Astrocyte of the spinal cord (primary cell): ENCODE data around the gene ALOX12.
"Not testable (repeated sequence)": the region's sequence is repeated elsewhere in the genome, so short reads cannot be mapped to it uniquely, and the experiment has no call there.

Source experiments
- DNase-seq: peaks from one replicate; pipeline ENCODE4 v3.0.0; 2011; ENCODE audit warnings: low read depth, low spot score
- H3K4me3 ChIP-seq: 2 replicates; pipeline ENCODE4 v1.5.1; 2011; ENCODE audit warnings: low read depth, mild to moderate bottlenecking, low read length, moderate library complexity
- CTCF ChIP-seq: IDR thresholded peaks from 2 replicates; pipeline ENCODE4 v1.5.1; 2012; ENCODE audit warnings: low read depth, mild to moderate bottlenecking, low read length, inconsistent platforms
- in situ Hi-C: cut with HindIII; loops from 2 replicates; pipeline ENCODE4 v1.10.0; 2017; ENCODE audit warnings: low sequenced_read_pairs

Gene ALOX12

GRCh38 chr17:7041607-7042500, 46.0 kb downstream of the ALOX12 start:
- no peak overlapping the region for H3K4me3 ChIP-seq
- DNase-seq: no peak

GRCh38 chr17:7042501-7043181, 46.8 kb downstream of the ALOX12 start:
- no peak overlapping the region for H3K4me3 ChIP-seq
- no peak for TF ChIP-seq CTCF
- no peak for DNase-seq
- in situ Hi-C loops: no loop called here

More at GRCh38 chr17:7041607-7042500, 46.0 kb downstream of the ALOX12 start:
- in situ Hi-C loops: no loop called here
- TF ChIP-seq CTCF: no peak

GRCh38 chr17:7043182-7043496, 47.3 kb downstream of the ALOX12 start:
- DNase-seq: no peak
- in situ Hi-C loops: no loop called here
- peak overlapping the region; percentile 23 for H3K4me3 ChIP-seq
- no peak for TF ChIP-seq CTCF

- no peak for TF ChIP-seq CTCF
- DNase-seq: peak; percentile 17
- H3K4me3 ChIP-seq: peak within 1 kb of the TSS; percentile 23
- in situ Hi-C loops: no loop called here
These were observed 47.8 kb downstream of the ALOX12 start, which contains the start of gene SLC16A11 for GRCh38 chr17:7043497-7044198. Gene SLC16A11, minus strand, starts transcription at chr17:7044092. Its CDS starts 579 bp downstream, at chr17:7043513.

- peak; percentile 86 for DNase-seq
- in situ Hi-C loops: no loop called here
- peak; percentile 75 for TF ChIP-seq CTCF
- no peak overlapping the region for H3K4me3 ChIP-seq
These were observed 49.8 kb downstream of the ALOX12 start for GRCh38 chr17:7045492-7046126.

GRCh38 chr17:7046127-7046724, 50.4 kb downstream of the ALOX12 start:
- no peak for DNase-seq
- in situ Hi-C loops: no loop called here
- H3K4me3 ChIP-seq: no peak overlapping the region
- TF ChIP-seq CTCF: no peak

GRCh38 chr17:7046725-7047397, 51.0 kb downstream of the ALOX12 start:
- H3K4me3 ChIP-seq, DNase-seq, in situ Hi-C loops: not testable (repeated sequence)
